GM10266 (cell line): ENCODE data around the gene SEC31B.
A peak's percentile ranks its signal among the peaks of the same experiment; 100 is the strongest.

Source experiments
- DNase-seq: peaks from one replicate; pipeline ENCODE4 v3.0.0; 2012; ENCODE audit errors: extremely low spot score
- TF ChIP-seq, protein P1 (sequence below): IDR thresholded peaks from 2 replicates; pipeline ENCODE4 v1.5.1; 2012; ENCODE audit warnings: mild to moderate bottlenecking, low read depth; ENCODE audit not compliant: control insufficient read depth, insufficient read depth; ENCODE audit errors: missing control alignments

The SEC31B gene

DNA sequence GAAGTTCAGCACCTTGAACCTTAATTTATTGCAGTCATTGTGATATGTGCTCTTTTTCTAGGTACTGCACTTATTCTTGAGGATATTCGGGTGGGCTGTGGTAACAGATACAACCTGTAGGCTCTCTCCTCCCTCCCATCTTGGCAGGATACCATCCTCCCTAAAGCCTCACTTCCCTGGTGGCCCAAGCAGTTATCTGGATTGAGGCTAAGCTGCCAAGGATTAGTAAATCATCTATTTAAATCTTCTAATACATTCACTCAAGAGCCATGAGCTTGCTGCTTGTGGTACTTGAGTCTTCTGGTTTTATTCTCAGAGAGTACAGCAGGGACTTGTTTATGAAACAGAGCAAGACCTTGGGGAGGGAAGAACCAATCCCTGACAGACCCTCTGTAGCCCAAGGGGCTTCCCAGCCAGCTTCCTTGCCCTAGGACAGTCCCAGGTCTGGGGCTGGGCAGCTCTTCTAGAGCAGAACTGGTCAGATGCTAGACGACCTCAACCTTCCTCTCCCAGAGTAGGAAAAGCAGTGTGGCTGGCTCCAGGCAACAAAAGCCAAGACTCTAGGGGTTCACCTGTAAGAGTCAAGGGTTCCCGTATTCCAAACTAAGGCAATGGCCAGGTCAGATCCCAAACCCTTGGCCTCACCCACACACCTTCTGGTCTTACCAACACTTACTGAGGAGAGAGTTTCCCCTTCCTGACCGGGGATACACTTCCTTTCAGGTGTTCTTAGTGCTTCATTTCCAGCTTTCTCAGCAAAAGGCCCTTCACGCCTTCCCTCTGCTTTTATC is 35.6 kb downstream of the SEC31B start:
- DNase-seq: no peak
- TF ChIP-seq, protein P1, sequence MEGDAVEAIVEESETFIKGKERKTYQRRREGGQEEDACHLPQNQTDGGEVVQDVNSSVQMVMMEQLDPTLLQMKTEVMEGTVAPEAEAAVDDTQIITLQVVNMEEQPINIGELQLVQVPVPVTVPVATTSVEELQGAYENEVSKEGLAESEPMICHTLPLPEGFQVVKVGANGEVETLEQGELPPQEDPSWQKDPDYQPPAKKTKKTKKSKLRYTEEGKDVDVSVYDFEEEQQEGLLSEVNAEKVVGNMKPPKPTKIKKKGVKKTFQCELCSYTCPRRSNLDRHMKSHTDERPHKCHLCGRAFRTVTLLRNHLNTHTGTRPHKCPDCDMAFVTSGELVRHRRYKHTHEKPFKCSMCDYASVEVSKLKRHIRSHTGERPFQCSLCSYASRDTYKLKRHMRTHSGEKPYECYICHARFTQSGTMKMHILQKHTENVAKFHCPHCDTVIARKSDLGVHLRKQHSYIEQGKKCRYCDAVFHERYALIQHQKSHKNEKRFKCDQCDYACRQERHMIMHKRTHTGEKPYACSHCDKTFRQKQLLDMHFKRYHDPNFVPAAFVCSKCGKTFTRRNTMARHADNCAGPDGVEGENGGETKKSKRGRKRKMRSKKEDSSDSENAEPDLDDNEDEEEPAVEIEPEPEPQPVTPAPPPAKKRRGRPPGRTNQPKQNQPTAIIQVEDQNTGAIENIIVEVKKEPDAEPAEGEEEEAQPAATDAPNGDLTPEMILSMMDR: no peak

DNA sequence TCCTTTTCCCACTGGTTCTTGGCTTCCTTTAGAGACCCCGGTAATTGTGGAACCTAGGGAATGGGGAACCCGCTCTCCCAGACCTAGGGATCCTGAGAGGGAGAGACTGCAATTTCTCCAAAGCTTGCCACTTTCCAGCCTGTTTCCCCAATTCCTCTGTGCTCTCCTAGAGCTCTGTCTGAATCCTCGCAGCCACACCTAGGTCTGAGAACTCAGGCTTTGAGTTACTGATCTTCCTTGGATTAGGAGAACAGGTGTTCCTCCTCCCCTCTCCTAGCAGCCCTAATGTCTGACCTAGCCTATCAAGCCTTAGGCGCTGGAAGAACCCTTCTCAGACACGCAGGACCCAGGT is 36.9 kb downstream of the SEC31B start:
- DNase-seq: no peak
- TF ChIP-seq, protein P1: no peak

DNA sequence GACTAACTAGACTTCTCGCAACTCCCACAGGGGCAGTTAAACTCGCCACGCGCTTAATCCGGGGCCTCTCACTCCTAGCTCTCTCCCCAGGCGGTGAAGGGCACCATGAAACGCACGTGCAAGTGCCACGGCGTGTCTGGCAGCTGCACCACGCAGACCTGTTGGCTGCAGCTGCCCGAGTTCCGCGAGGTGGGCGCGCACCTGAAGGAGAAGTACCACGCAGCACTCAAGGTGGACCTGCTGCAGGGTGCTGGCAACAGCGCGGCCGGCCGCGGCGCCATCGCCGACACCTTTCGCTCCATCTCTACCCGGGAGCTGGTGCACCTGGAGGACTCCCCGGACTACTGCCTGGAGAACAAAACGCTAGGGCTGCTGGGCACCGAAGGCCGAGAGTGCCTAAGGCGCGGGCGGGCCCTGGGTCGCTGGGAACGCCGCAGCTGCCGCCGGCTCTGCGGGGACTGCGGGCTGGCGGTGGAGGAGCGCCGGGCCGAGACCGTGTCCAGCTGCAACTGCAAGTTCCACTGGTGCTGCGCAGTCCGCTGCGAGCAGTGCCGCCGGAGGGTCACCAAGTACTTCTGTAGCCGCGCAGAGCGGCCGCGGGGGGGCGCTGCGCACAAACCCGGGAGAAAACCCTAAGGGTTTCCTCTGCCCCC is 37.4 kb downstream of the SEC31B start:
- peak; percentile 68 for DNase-seq
- TF ChIP-seq, protein P1: peak; percentile 75

DNA sequence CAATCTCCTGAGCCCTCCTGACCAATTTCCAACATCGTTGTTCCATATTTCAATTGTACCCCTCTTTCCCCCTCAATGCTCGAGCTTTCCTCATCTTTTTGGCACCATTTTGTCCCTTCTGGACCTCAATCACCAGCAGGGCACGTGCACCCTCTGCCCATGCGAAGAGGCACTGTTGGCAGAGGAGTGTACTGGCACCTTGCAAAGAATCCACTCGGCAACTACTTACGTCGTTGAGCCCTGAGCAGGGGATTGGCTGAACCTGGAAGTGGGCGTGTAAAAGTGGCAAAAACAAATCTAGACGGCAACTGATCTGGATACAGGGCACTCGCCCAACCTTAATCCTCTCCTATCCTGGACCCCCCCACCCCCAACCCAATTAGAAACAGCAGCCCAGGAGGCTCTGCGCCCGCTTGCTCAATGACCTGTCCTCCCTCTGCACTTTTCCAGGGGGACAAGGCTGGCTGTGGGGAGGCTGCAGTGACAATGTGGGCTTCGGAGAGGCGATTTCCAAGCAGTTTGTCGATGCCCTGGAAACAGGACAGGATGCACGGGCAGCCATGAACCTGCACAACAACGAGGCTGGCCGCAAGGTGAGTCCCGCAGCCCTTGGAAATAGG is 38.1 kb downstream of the SEC31B start:
- TF ChIP-seq, protein P1: no peak
- peak; percentile 90 for DNase-seq

DNA sequence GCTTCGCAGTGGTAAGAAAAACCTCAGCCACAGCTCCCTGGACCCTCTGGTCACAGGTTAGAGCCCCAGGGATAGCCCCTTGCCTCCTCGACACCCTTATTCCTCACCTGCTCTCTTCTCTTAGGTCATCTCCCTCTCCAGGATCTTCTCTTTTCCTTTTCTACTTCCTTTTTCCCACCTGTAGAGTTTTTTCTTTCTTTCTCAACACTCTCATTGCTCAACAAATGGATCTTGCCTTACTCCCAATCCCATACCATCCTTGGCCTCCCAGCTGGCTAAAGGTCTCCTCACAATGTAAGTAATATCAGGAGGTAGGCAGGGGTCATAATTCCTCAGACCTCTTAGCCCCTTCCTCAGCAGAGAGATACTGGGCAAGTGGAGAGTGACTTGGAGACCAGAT is 39.7 kb downstream of the SEC31B start:
- TF ChIP-seq, protein P1: no peak
- no peak for DNase-seq

DNA sequence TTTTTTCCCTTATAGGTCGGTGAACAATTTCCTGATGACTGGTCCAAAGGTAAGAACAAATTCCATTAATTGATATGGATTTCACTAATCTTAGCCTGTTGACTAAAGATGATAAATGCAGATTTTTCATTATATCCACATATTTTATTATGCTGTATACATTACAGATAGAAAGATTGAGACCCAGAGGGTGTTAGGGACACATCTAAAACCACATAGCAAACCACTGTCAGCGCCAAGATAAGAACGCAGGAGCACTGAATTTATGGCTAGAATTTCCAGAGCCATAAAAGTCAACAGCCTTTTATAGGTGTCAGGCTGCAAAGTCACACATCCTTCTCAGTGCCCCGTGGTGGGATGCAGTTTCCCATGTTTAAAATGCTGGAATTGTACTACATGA is 40.6 kb downstream of the SEC31B start:
- DNase-seq: no peak
- TF ChIP-seq, protein P1: no peak

DNA sequence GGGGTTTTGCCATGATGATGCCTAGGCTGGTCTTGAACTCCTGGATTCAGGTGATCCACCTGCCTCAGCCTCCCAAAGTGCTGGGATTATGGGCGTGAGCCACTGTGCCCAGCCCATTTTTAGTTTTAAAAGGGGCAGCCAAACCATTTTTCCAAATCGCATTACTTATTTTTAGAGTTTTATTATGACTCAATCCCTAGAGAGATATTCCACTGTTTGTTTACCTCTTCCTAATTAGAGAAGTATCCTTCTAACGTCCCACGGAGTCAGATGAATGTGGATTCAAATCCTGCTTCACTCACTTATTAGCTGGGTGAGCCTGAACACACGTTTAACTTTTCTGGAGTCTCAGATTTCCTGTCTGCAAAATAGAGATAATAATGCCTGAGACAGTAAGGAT is 41.7 kb downstream of the SEC31B start:
- DNase-seq: no peak
- TF ChIP-seq, protein P1: no peak
